ENCODE measurements around the gene BOLL.

The BOLL gene

GRCh38 chr2:197677483-197677882, 107.6 kb downstream of the BOLL start:
- peaks cover 4% of the 10 kb centered on the region for H3K36me3 Mint-ChIP-seq (ENCODE audit: low read depth)
- H3K27ac Mint-ChIP-seq = no peak overlapping the region
- TF ChIP-seq CTCF (IDR thresholded peaks at IDR 0.05; ENCODE audit: unreplicated experiment in 3 of 3) = no peak
- peak overlapping the region in 1 of 3 experiments; percentile 46 for H3K4me3 Mint-ChIP-seq
- no peaks in the 10 kb centered on the region for H3K9me3 Mint-ChIP-seq
- no peaks in the 10 kb centered on the region for H3K27me3 Mint-ChIP-seq (ENCODE audit: low read depth)
- H3K4me1 Mint-ChIP-seq = peaks cover 16% of the 10 kb centered on the region

GRCh38 chr2:197677056-197677455, 108.1 kb downstream of the BOLL start:
- no peak for TF ChIP-seq CTCF (IDR thresholded peaks at IDR 0.05; ENCODE audit: unreplicated experiment in 3 of 3)
- peaks cover 21% of the 10 kb centered on the region for H3K4me1 Mint-ChIP-seq
- peaks cover 8% of the 10 kb centered on the region for H3K36me3 Mint-ChIP-seq (ENCODE audit: low read depth)
- H3K9me3 Mint-ChIP-seq = no peaks in the 10 kb centered on the region
- H3K4me3 Mint-ChIP-seq = peak overlapping the region in 2 of 3 experiments; percentile 21 to 44
- H3K27me3 Mint-ChIP-seq (ENCODE audit: low read depth) = no peaks in the 10 kb centered on the region
- peak overlapping the region; percentile 57 to 76 (median 62) for H3K27ac Mint-ChIP-seq

Measured in nephron (organoid).